ENCODE measurements around the gene MAGOH.
"Not testable (repeated sequence)": the region's sequence is repeated elsewhere in the genome, so short reads cannot be mapped to it uniquely, and the experiment has no call there.

Gene MAGOH

GRCh38 chr1:53195246-53196016, 42.9 kb downstream of the MAGOH start:
- Mint-ChIP-seq H3K9me3 (no peaks in the 10 kb centered on the region), H3K36me3 (ENCODE audit: low read depth) (peaks cover 13% of the 10 kb centered on the region), H3K4me1 (ENCODE audit: low read depth) (peaks cover 37% of the 10 kb centered on the region), H3K27me3 (no peaks in the 10 kb centered on the region), H3K27ac (no peak overlapping the region), H3K4me3 (peak overlapping the region; percentile 96)

- Mint-ChIP-seq H3K27me3 (peaks cover 5% of the 10 kb centered on the region), H3K4me1 (ENCODE audit: low read depth) (no peaks in the 10 kb centered on the region), H3K9me3 (no peaks in the 10 kb centered on the region), H3K4me3 (no peak overlapping the region), H3K27ac (no peak overlapping the region), H3K36me3 (ENCODE audit: low read depth) (no peaks in the 10 kb centered on the region)
Observed at GRCh38 chr1:53190210-53190611, 48.1 kb downstream of the MAGOH start.

GRCh38 chr1:53189061-53189460, 49.3 kb downstream of the MAGOH start:
- Mint-ChIP-seq H3K36me3 (ENCODE audit: low read depth) (no peaks in the 10 kb centered on the region), H3K4me3 (no peak overlapping the region), H3K9me3 (no peaks in the 10 kb centered on the region), H3K4me1 (ENCODE audit: low read depth) (no peaks in the 10 kb centered on the region), H3K27ac (no peak overlapping the region), H3K27me3 (peaks cover 5% of the 10 kb centered on the region)

- no peaks in the 10 kb centered on the region for H3K4me1 Mint-ChIP-seq (ENCODE audit: low read depth)
- H3K27me3 Mint-ChIP-seq = peaks cover 5% of the 10 kb centered on the region
- H3K4me3 Mint-ChIP-seq = no peak overlapping the region
- H3K36me3 Mint-ChIP-seq (ENCODE audit: low read depth) = no peaks in the 10 kb centered on the region
- no peaks in the 10 kb centered on the region for H3K9me3 Mint-ChIP-seq
- no peak overlapping the region for H3K27ac Mint-ChIP-seq
Observed at GRCh38 chr1:53188099-53188498, 50.2 kb downstream of the MAGOH start.

GRCh38 chr1:53187401-53187800, 50.9 kb downstream of the MAGOH start:
- no peaks in the 10 kb centered on the region for H3K36me3 Mint-ChIP-seq (ENCODE audit: low read depth)
- H3K4me1 Mint-ChIP-seq (ENCODE audit: low read depth) = no peaks in the 10 kb centered on the region
- H3K27ac Mint-ChIP-seq = no peak overlapping the region
- H3K27me3 Mint-ChIP-seq = peaks cover 5% of the 10 kb centered on the region
- H3K9me3 Mint-ChIP-seq = no peaks in the 10 kb centered on the region
- H3K4me3 Mint-ChIP-seq = no peak overlapping the region

GRCh38 chr1:53186533-53186932, 51.8 kb downstream of the MAGOH start:
- no peaks in the 10 kb centered on the region for H3K9me3 Mint-ChIP-seq
- H3K27me3 Mint-ChIP-seq = peaks cover 5% of the 10 kb centered on the region
- no peak overlapping the region for H3K4me3 Mint-ChIP-seq
- H3K27ac Mint-ChIP-seq = no peak overlapping the region
- no peaks in the 10 kb centered on the region for H3K36me3 Mint-ChIP-seq (ENCODE audit: low read depth)
- H3K4me1 Mint-ChIP-seq (ENCODE audit: low read depth) = no peaks in the 10 kb centered on the region

GRCh38 chr1:53185955-53186297, 52.4 kb downstream of the MAGOH start:
- not testable (repeated sequence) for H3K4me3 Mint-ChIP-seq; H3K4me1 Mint-ChIP-seq (ENCODE audit: low read depth); H3K36me3 Mint-ChIP-seq (ENCODE audit: low read depth); H3K9me3 Mint-ChIP-seq; H3K27me3 Mint-ChIP-seq; H3K27ac Mint-ChIP-seq

GRCh38 chr1:53183095-53183990, 55.0 kb downstream of the MAGOH start:
- Mint-ChIP-seq H3K27ac (no peak overlapping the region), H3K4me3 (no peak overlapping the region), H3K27me3 (peaks cover 11% of the 10 kb centered on the region), H3K9me3 (no peaks in the 10 kb centered on the region), H3K4me1 (ENCODE audit: low read depth) (no peaks in the 10 kb centered on the region), H3K36me3 (ENCODE audit: low read depth) (no peaks in the 10 kb centered on the region)

- Mint-ChIP-seq H3K36me3 (ENCODE audit: low read depth) (no peaks in the 10 kb centered on the region), H3K4me1 (ENCODE audit: low read depth) (no peaks in the 10 kb centered on the region), H3K27ac (no peak overlapping the region), H3K27me3 (peaks cover 11% of the 10 kb centered on the region), H3K9me3 (no peaks in the 10 kb centered on the region), H3K4me3 (no peak overlapping the region)
Observed at GRCh38 chr1:53182716-53183094, 55.6 kb downstream of the MAGOH start.

GRCh38 chr1:53182111-53182593, 56.2 kb downstream of the MAGOH start:
- Mint-ChIP-seq H3K27me3 (peaks cover 11% of the 10 kb centered on the region), H3K4me1 (ENCODE audit: low read depth) (no peaks in the 10 kb centered on the region), H3K4me3 (no peak overlapping the region), H3K9me3 (no peaks in the 10 kb centered on the region), H3K36me3 (ENCODE audit: low read depth) (no peaks in the 10 kb centered on the region), H3K27ac (no peak overlapping the region)

- Mint-ChIP-seq H3K27ac (no peak overlapping the region), H3K36me3 (ENCODE audit: low read depth) (no peaks in the 10 kb centered on the region), H3K27me3 (peaks cover 6% of the 10 kb centered on the region), H3K4me1 (ENCODE audit: low read depth) (no peaks in the 10 kb centered on the region), H3K9me3 (no peaks in the 10 kb centered on the region), H3K4me3 (no peak overlapping the region)
Observed at GRCh38 chr1:53180951-53181350, 57.4 kb downstream of the MAGOH start.

GRCh38 chr1:53180226-53180625, 58.1 kb downstream of the MAGOH start:
- H3K27ac Mint-ChIP-seq = no peak overlapping the region
- H3K4me3 Mint-ChIP-seq = no peak overlapping the region
- H3K9me3 Mint-ChIP-seq = no peaks in the 10 kb centered on the region
- H3K36me3 Mint-ChIP-seq (ENCODE audit: low read depth) = no peaks in the 10 kb centered on the region
- peaks cover 12% of the 10 kb centered on the region for H3K27me3 Mint-ChIP-seq
- no peaks in the 10 kb centered on the region for H3K4me1 Mint-ChIP-seq (ENCODE audit: low read depth)
